K562 (cell line): Measurements from ENCODE around the gene VSTM5. TPM values are rescaled to one million over a fixed set of nuclear protein-coding genes. Genes with fewer than 3 reads are reported as not detected.

Source experiments
- ARID2 ChIP-seq: fragments of 450-650 bp; IDR thresholded peaks from 2 replicates; pipeline ENCODE4 v1.6.1; 2017; ENCODE audit warnings: antibody characterized with exemption, mild to moderate bottlenecking
- CREB5 ChIP-seq: fragments of 250-450 bp; sonication (Bioruptor Pico); IDR thresholded peaks from 2 replicates; pipeline ENCODE4 v1.5.0; 2020; ENCODE audit warnings: mild to moderate bottlenecking
- ELF4 ChIP-seq: fragments of 450-650 bp; formaldehyde crosslinking; IDR thresholded peaks from 2 replicates; pipeline ENCODE4 v1.4.0; 2022; ENCODE audit warnings: missing genetic modification characterization
- GTF2B ChIP-seq: IDR thresholded peaks from 2 replicates; pipeline ENCODE4 v1.6.1; 2011; ENCODE audit not compliant: insufficient read length; ENCODE audit errors: extremely low read depth
- GTF2E2 ChIP-seq: fragments of 200-800 bp; sonication (Bioruptor generic); IDR thresholded peaks from 2 replicates; pipeline ENCODE4 v1.6.1; 2016; ENCODE audit warnings: missing genetic modification characterization, missing compliant biosample characterization
- POLR2H ChIP-seq: IDR thresholded peaks from 2 replicates; pipeline ENCODE4 v1.6.1; 2016; ENCODE audit warnings: missing genetic modification characterization, low read depth, mild to moderate bottlenecking, control low read depth, missing compliant biosample characterization, moderate library complexity
- PPARD ChIP-seq: fragments of 250-450 bp; sonication (Bioruptor Pico); IDR thresholded peaks from 2 replicates; pipeline ENCODE4 v1.8.0; 2022; ENCODE audit warnings: inconsistent platforms, mild to moderate bottlenecking, moderate library complexity
- TCF15 ChIP-seq: fragments of 250-450 bp; sonication (Bioruptor Pico); IDR thresholded peaks from 2 replicates; pipeline ENCODE4 v1.8.0; 2022; ENCODE audit warnings: moderate library complexity, mild to moderate bottlenecking, inconsistent platforms
- ZC3H8 ChIP-seq: fragments of 450-650 bp; IDR thresholded peaks from 2 replicates; pipeline ENCODE4 v1.6.1; 2017
- ZNF197 ChIP-seq: fragments of 200-800 bp; sonication (Bioruptor generic); IDR thresholded peaks from 2 replicates; pipeline ENCODE4 v1.6.1; 2016; ENCODE audit warnings: low read depth, missing genetic modification characterization, missing compliant biosample characterization
- ZNF239 ChIP-seq: fragments of 250-450 bp; sonication (Bioruptor Pico); IDR thresholded peaks from 2 replicates; pipeline ENCODE4 v1.4.0; 2020; ENCODE audit warnings: mild to moderate bottlenecking
- polyA plus RNA-seq, 8 experiments: library from polyadenylated mRNA; depleted of rRNA in 4 of 8; stranded (reverse) in 5 of 8; unstranded in 3 of 8; fragments of >200 nt; fragmentation: Nextera tagmentation in 2 of 8; fragmentation: Illumina TruSeq in 1 of 8; extraction: Ambion mirVana in 2 of 8; extraction: Trizol in 1 of 8; gene quantifications; 2 replicates each; pipeline versions ENCODE4 v1.2.1 to v1.2.3, GENCODE V29; 2011 to 2014; ENCODE audit warnings: inconsistent platforms in 1 of 8, missing spikeins in 1 of 8
- total RNA-seq, 7 experiments: library from RNA; depleted of rRNA in 6 of 7; stranded (reverse); fragments of >200 nt in 6 of 7; fragmentation: Illumina TruSeq in 2 of 7; extraction: Trizol in 2 of 7; gene quantifications; 2 replicates each; pipeline versions ENCODE4 v1.2.1 to v1.2.3, GENCODE V29; 2011 to 2021; ENCODE audit warnings: low replicate concordance in 1 of 7

Gene VSTM5
- total and polyA plus RNA-seq, 9 of the 15 experiments (the other 6 are each of a cell fraction or from before 2014, with no cell fraction given): 0.01 TPM; not detected in 8

GRCh38 chr11:93857413-93858120 is 7.1 kb upstream of the VSTM5 start (continued):
- TF ChIP-seq ARID2 (no peak), ZNF239 (no peak), TCF15 (CRISPR knock-in tag) (no peak), GTF2E2 (tag) (no peak), CREB5 (CRISPR knock-in tag) (no peak), POLR2H (no peak), ZNF197 (CRISPR knock-in tag) (no peak), PPARD (CRISPR knock-in tag) (no peak), ZC3H8 (no peak), GTF2B (no peak), ELF4 (CRISPR knock-in tag) (no peak)
- TF ChIP-seq, all 486 proteins: peak for 0
